SU-DHL-6 (cell line): ENCODE data around the gene ME3.

Experiments
- CTCF ChIP-seq: fragments of 200-600 bp; sonication (generic); IDR thresholded peaks from one replicate; pipeline ENCODE4 v1.5.1; 2017; ENCODE audit warnings: antibody characterized with exemption, mild to moderate bottlenecking, low read length, moderate library complexity; ENCODE audit not compliant: insufficient read depth, poor library complexity, severe bottlenecking
- EZH2phosphoT487 ChIP-seq: fragments of 200-600 bp; sonication (generic), shearing (Covaris generic); conservative IDR thresholded peaks from 2 replicates; pipeline ENCODE4 v1.6.1; 2018; ENCODE audit warnings: mild to moderate bottlenecking, antibody characterized with exemption, low read length, moderate library complexity, mixed read lengths

GRCh38 chr11:86418917-86419316 is 253.5 kb downstream of the ME3 start:
- TF ChIP-seq CTCF (no peak), EZH2phosphoT487 (no peak)
